ENCODE data around the gene UBE2J2.

The UBE2J2 gene

DNA sequence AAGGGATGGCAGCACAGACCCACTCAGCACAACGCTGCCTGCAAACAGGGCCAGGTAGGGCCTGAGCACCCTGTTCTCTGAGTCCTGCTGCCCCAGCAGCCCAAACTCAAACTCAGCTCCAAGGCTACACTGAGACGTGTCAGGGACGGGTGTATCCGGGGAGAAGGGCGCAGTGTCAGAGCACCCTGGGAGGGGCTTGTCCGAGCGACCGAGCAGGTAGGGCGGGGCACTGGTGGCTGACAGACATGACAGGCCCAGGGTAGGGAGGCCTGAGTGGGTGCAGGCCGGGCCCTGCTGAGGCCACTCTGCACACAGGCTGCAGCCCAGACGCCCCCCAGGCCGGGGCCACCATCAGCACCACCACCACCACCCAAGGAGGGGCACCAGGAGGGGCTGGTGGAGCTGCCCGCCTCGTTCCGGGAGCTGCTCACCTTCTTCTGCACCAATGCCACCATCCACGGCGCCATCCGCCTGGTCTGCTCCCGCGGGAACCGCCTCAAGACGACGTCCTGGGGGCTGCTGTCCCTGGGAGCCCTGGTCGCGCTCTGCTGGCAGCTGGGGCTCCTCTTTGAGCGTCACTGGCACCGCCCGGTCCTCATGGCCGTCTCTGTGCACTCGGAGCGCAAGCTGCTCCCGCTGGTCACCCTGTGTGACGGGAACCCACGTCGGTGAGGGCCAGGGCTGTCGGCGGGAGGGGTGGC lies 12.1 kb upstream of the UBE2J2 start:
- TF ChIP-seq, protein P1, sequence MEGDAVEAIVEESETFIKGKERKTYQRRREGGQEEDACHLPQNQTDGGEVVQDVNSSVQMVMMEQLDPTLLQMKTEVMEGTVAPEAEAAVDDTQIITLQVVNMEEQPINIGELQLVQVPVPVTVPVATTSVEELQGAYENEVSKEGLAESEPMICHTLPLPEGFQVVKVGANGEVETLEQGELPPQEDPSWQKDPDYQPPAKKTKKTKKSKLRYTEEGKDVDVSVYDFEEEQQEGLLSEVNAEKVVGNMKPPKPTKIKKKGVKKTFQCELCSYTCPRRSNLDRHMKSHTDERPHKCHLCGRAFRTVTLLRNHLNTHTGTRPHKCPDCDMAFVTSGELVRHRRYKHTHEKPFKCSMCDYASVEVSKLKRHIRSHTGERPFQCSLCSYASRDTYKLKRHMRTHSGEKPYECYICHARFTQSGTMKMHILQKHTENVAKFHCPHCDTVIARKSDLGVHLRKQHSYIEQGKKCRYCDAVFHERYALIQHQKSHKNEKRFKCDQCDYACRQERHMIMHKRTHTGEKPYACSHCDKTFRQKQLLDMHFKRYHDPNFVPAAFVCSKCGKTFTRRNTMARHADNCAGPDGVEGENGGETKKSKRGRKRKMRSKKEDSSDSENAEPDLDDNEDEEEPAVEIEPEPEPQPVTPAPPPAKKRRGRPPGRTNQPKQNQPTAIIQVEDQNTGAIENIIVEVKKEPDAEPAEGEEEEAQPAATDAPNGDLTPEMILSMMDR (IDR thresholded peaks at IDR 0.05; ENCODE audit: extremely low read depth, insufficient read depth, missing control alignments): no peak

DNA sequence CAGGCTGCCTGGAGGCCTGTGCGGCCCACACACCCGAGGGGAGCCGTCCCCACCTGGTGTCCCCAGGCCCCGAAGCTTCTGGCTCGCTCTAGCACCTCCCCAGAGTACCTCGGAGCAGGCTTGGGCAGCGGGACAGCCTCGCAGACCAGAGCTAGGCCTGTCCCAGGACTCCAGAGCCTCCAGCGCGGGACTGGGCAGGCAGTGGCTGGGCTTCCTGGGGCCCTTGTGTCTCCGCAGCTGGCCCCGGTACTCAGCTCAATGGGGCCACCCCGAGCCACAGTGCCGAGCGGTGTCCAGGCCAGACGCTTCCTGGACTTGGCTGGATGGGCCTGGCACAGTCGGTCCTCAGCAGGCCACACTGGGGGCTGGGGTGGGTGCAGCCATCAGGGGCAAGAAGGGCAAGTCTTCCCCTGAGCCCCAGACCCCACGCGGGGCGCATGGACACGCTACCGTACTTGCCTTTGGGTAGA lies 11.5 kb upstream of the UBE2J2 start:
- no peak for DNase-seq (ENCODE audit: low spot score)
- in situ Hi-C loops (cut with MboI; ENCODE audit: low pct_unique_long_range_greater_than_20kb, low sequenced_read_pairs, unreplicated experiment): no loop called here
- TF ChIP-seq, protein P1 (IDR thresholded peaks at IDR 0.05; ENCODE audit: extremely low read depth, insufficient read depth, missing control alignments): no peak

More for the DNA sequence above, 12.1 kb upstream of the UBE2J2 start:
- in situ Hi-C loops (cut with MboI; ENCODE audit: low pct_unique_long_range_greater_than_20kb, low sequenced_read_pairs, unreplicated experiment): no loop called here
- no peak for DNase-seq (ENCODE audit: low spot score)

DNA sequence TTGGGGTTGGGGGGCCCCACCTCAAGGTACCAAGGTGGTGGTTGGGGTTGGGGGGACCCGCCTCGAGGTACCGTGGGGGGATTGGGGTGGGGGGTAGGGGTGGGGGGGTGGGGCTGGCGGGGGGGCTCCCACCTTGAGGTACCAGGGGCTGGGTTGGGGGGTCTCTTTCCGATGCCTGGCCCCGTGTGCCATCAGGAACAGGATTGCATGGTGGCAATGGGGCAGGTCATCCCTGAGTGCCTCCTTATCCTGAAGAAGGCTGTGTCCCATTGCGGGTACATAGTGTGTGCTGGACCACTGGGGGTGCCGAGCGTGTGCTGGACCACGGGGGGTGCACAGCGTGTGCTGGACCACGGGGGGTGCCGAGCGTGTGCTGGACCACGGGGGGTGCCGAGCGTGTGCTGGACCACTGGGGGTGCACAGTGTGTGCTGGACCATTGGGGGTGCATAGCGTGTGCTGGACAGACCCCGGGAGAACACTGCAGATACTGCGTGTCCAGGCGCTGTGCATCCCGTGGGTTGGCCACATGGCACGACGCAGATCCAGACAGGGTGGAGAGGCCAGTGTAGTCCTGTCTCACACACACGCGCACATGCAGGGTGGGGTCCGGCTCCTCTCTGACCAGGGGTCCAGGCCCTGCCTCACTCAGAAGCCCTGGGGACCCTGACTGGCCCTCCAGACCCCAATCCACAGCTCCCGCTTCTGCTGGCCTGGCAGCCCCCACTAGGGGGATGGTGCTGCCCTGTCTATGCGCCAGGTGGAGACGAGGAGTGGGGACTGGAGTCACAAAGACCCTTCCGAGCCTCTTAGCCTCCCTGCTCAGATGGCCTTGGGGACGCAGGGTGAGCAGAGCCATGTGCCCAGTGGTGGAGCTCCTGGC lies 10.8 kb upstream of the UBE2J2 start:
- TF ChIP-seq, protein P1 (IDR thresholded peaks at IDR 0.05; ENCODE audit: extremely low read depth, insufficient read depth, missing control alignments): no peak

DNA sequence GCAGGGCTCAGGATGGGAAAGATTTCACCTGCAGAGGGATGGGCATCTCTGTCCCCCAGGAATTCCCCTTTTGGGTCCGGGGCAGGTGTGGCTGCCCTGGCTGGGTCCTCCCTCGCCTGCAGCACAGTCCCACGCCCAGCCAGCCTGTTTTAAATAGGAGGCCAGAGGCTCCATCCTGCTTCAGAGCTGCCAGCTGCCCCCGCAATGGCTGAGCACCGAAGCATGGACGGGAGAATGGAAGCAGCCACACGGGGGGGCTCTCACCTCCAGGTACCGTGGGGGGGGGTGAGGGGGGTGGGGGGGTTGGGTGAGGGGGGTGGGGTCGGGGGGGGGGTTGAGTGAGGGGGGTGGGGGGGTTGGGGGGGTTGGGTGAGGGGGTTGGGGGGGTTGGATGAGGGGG lies 10.2 kb upstream of the UBE2J2 start:
- TF ChIP-seq, protein P1 (IDR thresholded peaks at IDR 0.05; ENCODE audit: extremely low read depth, insufficient read depth, missing control alignments): peak; percentile 32
- in situ Hi-C loops (cut with MboI; ENCODE audit: low pct_unique_long_range_greater_than_20kb, low sequenced_read_pairs, unreplicated experiment): no loop called here
- DNase-seq (ENCODE audit: low spot score): peak; percentile 89

More for the DNA sequence above, 10.8 kb upstream of the UBE2J2 start:
- in situ Hi-C loops (cut with MboI; ENCODE audit: low pct_unique_long_range_greater_than_20kb, low sequenced_read_pairs, unreplicated experiment): no loop called here
- no peak for DNase-seq (ENCODE audit: low spot score)

DNA sequence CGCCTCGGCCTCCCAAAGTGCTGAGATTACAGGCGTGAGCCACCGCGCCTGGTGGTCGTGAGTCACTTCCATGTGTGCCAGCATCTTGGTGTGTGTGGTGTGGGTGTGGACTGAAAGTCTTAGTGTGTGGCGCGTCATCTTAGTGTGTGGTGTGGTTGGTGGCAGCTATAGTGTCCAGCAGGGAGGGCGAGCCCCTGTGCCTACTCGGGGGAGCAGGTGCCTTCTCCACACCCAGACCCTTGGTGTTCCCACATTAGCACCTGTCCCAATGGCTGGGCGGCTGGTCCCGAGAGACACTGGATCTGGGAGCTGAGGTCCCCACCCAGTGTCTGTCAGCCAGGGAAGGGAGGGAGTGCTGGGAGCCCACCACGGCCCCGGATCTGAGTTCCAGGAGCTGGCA lies 9.3 kb upstream of the UBE2J2 start:
- TF ChIP-seq, protein P1 (IDR thresholded peaks at IDR 0.05; ENCODE audit: extremely low read depth, insufficient read depth, missing control alignments): no peak
- in situ Hi-C loops (cut with MboI; ENCODE audit: low pct_unique_long_range_greater_than_20kb, low sequenced_read_pairs, unreplicated experiment): no loop called here

DNA sequence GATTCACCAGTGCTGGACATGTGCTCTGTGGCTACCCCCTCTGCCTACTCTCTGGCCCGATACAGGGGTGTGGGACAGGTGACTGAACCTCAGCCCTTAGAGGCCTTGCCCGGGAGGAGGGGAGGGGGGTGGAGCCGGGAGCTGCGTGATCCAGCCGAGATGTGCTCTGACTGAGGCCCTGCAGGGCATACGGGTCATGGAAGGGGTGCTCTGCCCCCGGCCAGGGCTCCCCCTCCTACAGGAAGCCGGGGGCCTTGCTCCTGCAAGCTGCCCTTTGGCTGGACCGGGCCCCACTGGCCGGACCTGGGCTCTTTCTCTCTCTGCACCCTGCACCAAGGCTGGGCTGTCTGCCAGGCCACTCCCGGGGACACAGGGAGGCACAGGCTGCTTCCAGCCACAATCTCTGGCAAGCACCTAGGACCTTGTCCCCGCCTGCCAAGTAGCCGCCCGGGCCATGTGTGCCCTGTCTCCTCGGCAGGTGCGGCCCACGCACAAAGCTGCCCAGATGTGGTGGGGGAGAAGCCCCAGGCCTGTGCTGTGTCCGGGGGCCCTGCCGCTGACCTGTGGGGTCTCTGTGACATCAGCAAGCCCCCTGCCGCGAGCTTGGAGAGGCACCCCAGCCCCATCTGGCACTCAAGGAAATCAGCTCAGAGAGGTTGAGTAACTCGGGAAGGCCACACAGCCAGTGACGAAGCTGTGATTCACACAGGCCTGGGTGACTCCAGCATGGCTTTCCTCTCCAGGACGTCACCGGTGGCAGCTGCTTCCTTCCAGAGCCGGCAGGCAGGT lies 8.1 kb upstream of the UBE2J2 start:
- TF ChIP-seq, protein P1 (IDR thresholded peaks at IDR 0.05; ENCODE audit: extremely low read depth, insufficient read depth, missing control alignments): no peak
- in situ Hi-C loops (cut with MboI; ENCODE audit: low pct_unique_long_range_greater_than_20kb, low sequenced_read_pairs, unreplicated experiment): no loop called here
- DNase-seq (ENCODE audit: low spot score): no peak

More for the DNA sequence above, 9.3 kb upstream of the UBE2J2 start:
- no peak for DNase-seq (ENCODE audit: low spot score)
